Trophoblast cell (in vitro differentiated cells and primary cell): ENCODE measurements around the gene RERGL.

Experiments used
- DNase-seq, 2 donors: peaks; one replicate each; pipeline ENCODE4 v3.0.0-alpha.2; 2016
- H2AFZ ChIP-seq: 2 replicates; pipeline ENCODE4 v1.6.1; 2013; ENCODE audit warnings: low read length, moderate library complexity, mild to moderate bottlenecking; ENCODE audit not compliant: insufficient read depth, poor library complexity
- H2AK5ac ChIP-seq: 2 replicates; pipeline ENCODE4 v1.6.1; 2013; ENCODE audit warnings: mild to moderate bottlenecking, low read length
- H2BK120ac ChIP-seq: 2 replicates; pipeline ENCODE4 v1.6.1; 2013; ENCODE audit warnings: low read length, mild to moderate bottlenecking, moderate library complexity; ENCODE audit not compliant: insufficient read depth, poor library complexity
- H2BK12ac ChIP-seq: 2 replicates; pipeline ENCODE4 v1.6.1; 2013; ENCODE audit warnings: mild to moderate bottlenecking, low read length, moderate library complexity
- H2BK5ac ChIP-seq: 2 replicates; pipeline ENCODE4 v1.6.1; 2013; ENCODE audit warnings: low read length, low read depth, moderate library complexity, mild to moderate bottlenecking; ENCODE audit not compliant: poor library complexity
- H3K14ac ChIP-seq: 2 replicates; pipeline ENCODE4 v1.6.1; 2013; ENCODE audit warnings: mild to moderate bottlenecking, low read length
- H3K18ac ChIP-seq: 2 replicates; pipeline ENCODE4 v1.6.1; 2013; ENCODE audit warnings: mild to moderate bottlenecking, low read length
- H3K23ac ChIP-seq: 2 replicates; pipeline ENCODE4 v1.6.1; 2013; ENCODE audit warnings: low read length
- H3K27ac ChIP-seq: 2 replicates; pipeline ENCODE4 v1.5.1; 2013; ENCODE audit warnings: low read depth, mild to moderate bottlenecking, inconsistent platforms, low read length, moderate library complexity
- H3K27me3 ChIP-seq: 2 replicates; pipeline ENCODE4 v1.6.1; 2013; ENCODE audit warnings: inconsistent platforms, mild to moderate bottlenecking, low read length, moderate library complexity; ENCODE audit not compliant: insufficient read depth
- H3K36me3 ChIP-seq, 2 experiments: 1 replicate in 1 of 2; 2 replicates in 1 of 2; pipeline ENCODE4 v1.6.1; 2013; ENCODE audit warnings: low read length in 2 of 2, mild to moderate bottlenecking in 2 of 2, moderate library complexity in 1 of 2; ENCODE audit not compliant: insufficient read depth in 2 of 2, control insufficient read depth in 1 of 2
- H3K4ac ChIP-seq: 2 replicates; pipeline ENCODE4 v1.6.1; 2013; ENCODE audit warnings: low read depth, mild to moderate bottlenecking, low read length, moderate library complexity
- H3K4me1 ChIP-seq, 2 experiments: 1 replicate in 1 of 2; 2 replicates in 1 of 2; pipeline ENCODE4 v1.6.1; 2013; ENCODE audit warnings: low read length in 2 of 2, mild to moderate bottlenecking in 2 of 2, moderate library complexity in 1 of 2; ENCODE audit not compliant: insufficient read depth in 2 of 2, control insufficient read depth in 1 of 2
- H3K4me2 ChIP-seq: 2 replicates; pipeline ENCODE4 v1.6.1; 2013; ENCODE audit warnings: inconsistent platforms, mild to moderate bottlenecking, low read length, moderate library complexity
- H3K4me3 ChIP-seq: 2 replicates; pipeline ENCODE4 v1.5.1; 2013; ENCODE audit warnings: mild to moderate bottlenecking, low read depth, low read length, inconsistent platforms
- H3K79me1 ChIP-seq: one replicate; pipeline ENCODE4 v1.6.1; 2013; ENCODE audit warnings: low read length
- H3K79me2 ChIP-seq: 2 replicates; pipeline ENCODE4 v1.6.1; 2013; ENCODE audit warnings: low read length, mild to moderate bottlenecking; ENCODE audit not compliant: control insufficient read depth, insufficient read depth, poor library complexity
- H3K9ac ChIP-seq: 2 replicates; pipeline ENCODE4 v1.6.1; 2013; ENCODE audit warnings: mild to moderate bottlenecking, low read length
- H3K9me3 ChIP-seq: 2 replicates; pipeline ENCODE4 v1.6.1; 2013; ENCODE audit warnings: low read depth, mild to moderate bottlenecking, control low read depth, inconsistent platforms, low read length; ENCODE audit not compliant: insufficient read depth
- H4K12ac ChIP-seq: 2 replicates; pipeline ENCODE4 v1.6.1; 2013; ENCODE audit warnings: low read depth, mild to moderate bottlenecking, low read length, moderate library complexity
- H4K8ac ChIP-seq: 2 replicates; pipeline ENCODE4 v1.6.1; 2013; ENCODE audit warnings: low read depth, mild to moderate bottlenecking, low read length, moderate library complexity
- H4K91ac ChIP-seq: one replicate; pipeline ENCODE4 v1.6.1; 2013; ENCODE audit warnings: low read depth, mild to moderate bottlenecking, low read length, moderate library complexity
- WGBS: extraction: QIAGEN DNeasy Blood & Tissue Kit; methylation state at CpG from one replicate; pipeline ENCODE4 v1.1.7; 2013; ENCODE audit warnings: missing lambda C conversion rate; ENCODE audit not compliant: insufficient read length, insufficient coverage; ENCODE audit errors: extremely low coverage; 5-methylcytosine and 5-hydroxymethylcytosine counted together

RERGL gene

DNA sequence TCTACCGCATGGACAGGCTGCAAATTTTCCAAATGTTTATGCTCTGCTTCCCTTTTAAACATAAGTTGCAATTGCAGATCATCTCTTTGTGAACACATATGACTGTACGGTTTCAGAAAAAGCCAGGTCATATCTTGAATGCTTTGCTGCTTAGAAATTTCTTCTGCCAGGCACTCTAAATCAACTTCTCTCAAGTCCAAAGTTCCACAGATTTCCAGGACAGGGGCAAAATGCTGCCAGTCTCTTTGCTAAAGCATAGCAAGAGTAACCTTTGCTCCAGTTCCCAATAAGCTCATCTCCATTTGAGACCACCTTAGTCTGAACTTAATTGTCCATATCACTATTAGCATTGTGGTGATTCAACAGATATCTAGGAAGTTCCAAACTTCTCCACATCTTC lies 13.6 kb upstream of the RERGL start:
- no peak overlapping the region for H2BK120ac ChIP-seq
- H3K4me2 ChIP-seq: no peak overlapping the region
- no peak overlapping the region for H2AFZ ChIP-seq
- no peak overlapping the region for H3K23ac ChIP-seq
- H4K12ac ChIP-seq: no peak overlapping the region
- no peak overlapping the region for H4K91ac ChIP-seq
- no peaks in the 10 kb centered on the region for H3K27me3 ChIP-seq
- no peak overlapping the region for H2BK12ac ChIP-seq
- H3K4me3 ChIP-seq: no peak overlapping the region
- no peak overlapping the region for H4K8ac ChIP-seq
- H3K79me1 ChIP-seq: no peaks in the 10 kb centered on the region
- H3K9ac ChIP-seq: no peak overlapping the region
- H3K36me3 ChIP-seq: no peaks in the 10 kb centered on the region
- H2AK5ac ChIP-seq: no peak overlapping the region
- H3K27ac ChIP-seq: no peak overlapping the region
- H3K4me1 ChIP-seq: no peaks in the 10 kb centered on the region
- no CpG with 5 or more reads among the region's 2 CpGs for WGBS
- H3K9me3 ChIP-seq: peaks cover 3% of the 10 kb centered on the region
- no peak overlapping the region for H3K14ac ChIP-seq
- H3K4ac ChIP-seq: no peak overlapping the region
- DNase-seq: no peak
- H3K18ac ChIP-seq: no peak overlapping the region
- H2BK5ac ChIP-seq: no peak overlapping the region
- H3K79me2 ChIP-seq: no peaks in the 10 kb centered on the region

DNA sequence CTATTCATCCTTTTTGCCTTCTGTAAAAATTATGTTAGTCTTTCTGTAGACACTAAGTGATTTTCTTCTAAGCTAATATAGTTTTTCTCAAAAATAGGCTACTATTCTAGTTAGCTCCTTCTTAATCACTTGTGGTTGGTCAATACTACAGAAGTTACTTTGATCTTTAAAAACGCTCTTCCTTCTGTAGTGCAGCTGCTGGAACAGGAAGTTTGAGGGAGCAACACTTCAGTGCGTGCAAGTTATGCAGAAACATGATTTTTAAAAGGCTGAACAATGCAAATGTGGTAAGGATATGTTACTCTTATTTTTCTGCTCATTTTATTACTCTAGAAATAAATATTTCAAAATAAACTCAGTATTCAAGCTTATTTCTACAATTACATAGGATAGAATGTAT lies 11.1 kb upstream of the RERGL start:
- H3K4me1 ChIP-seq: no peaks in the 10 kb centered on the region
- H3K27ac ChIP-seq: no peak overlapping the region
- H2BK12ac ChIP-seq: no peak overlapping the region
- H3K4ac ChIP-seq: no peak overlapping the region
- H3K14ac ChIP-seq: no peak overlapping the region
- no peak overlapping the region for H4K12ac ChIP-seq
- H3K27me3 ChIP-seq: no peaks in the 10 kb centered on the region
- H2AK5ac ChIP-seq: no peak overlapping the region
- no peak overlapping the region for H4K8ac ChIP-seq
- no peak overlapping the region for H3K23ac ChIP-seq
- no peak for DNase-seq
- H4K91ac ChIP-seq: no peak overlapping the region
- H3K4me3 ChIP-seq: no peak overlapping the region
- H3K9ac ChIP-seq: no peak overlapping the region
- H3K36me3 ChIP-seq: no peaks in the 10 kb centered on the region
- H3K18ac ChIP-seq: no peak overlapping the region
- H3K79me2 ChIP-seq: no peaks in the 10 kb centered on the region
- no peak overlapping the region for H2BK5ac ChIP-seq
- WGBS: no CpG with 5 or more reads among the region's 2 CpGs
- H2BK120ac ChIP-seq: no peak overlapping the region
- H2AFZ ChIP-seq: no peak overlapping the region
- H3K4me2 ChIP-seq: no peak overlapping the region
- peaks cover 6% of the 10 kb centered on the region for H3K9me3 ChIP-seq
- no peaks in the 10 kb centered on the region for H3K79me1 ChIP-seq

DNA sequence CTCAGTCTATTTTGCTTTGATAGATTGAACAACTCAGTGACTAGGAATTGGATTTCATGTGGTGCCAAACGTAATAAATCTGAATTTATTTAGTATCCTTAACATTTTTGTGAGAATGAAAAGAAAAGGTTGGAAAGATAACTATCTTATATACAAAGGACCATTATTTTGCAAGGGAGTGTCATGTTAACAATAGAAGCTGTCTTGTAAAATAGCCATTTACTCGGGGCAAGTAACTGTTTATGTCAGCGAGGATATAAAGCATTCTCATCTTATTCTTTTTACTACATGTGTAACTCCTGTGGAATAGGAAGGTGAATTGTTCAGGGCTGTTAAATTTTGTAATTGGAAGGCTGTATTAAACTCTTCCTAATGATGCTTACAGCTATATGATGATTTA lies 5.9 kb downstream of the RERGL start:
- no peak overlapping the region for H3K14ac ChIP-seq
- H4K12ac ChIP-seq: no peak overlapping the region
- H3K9me3 ChIP-seq: no peaks in the 10 kb centered on the region
- H3K23ac ChIP-seq: no peak overlapping the region
- no peak overlapping the region for H3K9ac ChIP-seq
- no peak for DNase-seq
- H3K18ac ChIP-seq: no peak overlapping the region
- WGBS: no CpG with 5 or more reads among the region's 3 CpGs
- H3K27ac ChIP-seq: no peak overlapping the region
- no peaks in the 10 kb centered on the region for H3K79me1 ChIP-seq
- no peak overlapping the region for H2AFZ ChIP-seq
- H3K4me1 ChIP-seq: no peaks in the 10 kb centered on the region
- H3K27me3 ChIP-seq: no peaks in the 10 kb centered on the region
- H2AK5ac ChIP-seq: no peak overlapping the region
- no peak overlapping the region for H2BK12ac ChIP-seq
- H2BK120ac ChIP-seq: no peak overlapping the region
- no peak overlapping the region for H2BK5ac ChIP-seq
- no peak overlapping the region for H3K4me2 ChIP-seq
- H4K91ac ChIP-seq: no peak overlapping the region
- no peak overlapping the region for H4K8ac ChIP-seq
- H3K4me3 ChIP-seq: no peak overlapping the region
- no peaks in the 10 kb centered on the region for H3K79me2 ChIP-seq
- no peaks in the 10 kb centered on the region for H3K36me3 ChIP-seq
- no peak overlapping the region for H3K4ac ChIP-seq

DNA sequence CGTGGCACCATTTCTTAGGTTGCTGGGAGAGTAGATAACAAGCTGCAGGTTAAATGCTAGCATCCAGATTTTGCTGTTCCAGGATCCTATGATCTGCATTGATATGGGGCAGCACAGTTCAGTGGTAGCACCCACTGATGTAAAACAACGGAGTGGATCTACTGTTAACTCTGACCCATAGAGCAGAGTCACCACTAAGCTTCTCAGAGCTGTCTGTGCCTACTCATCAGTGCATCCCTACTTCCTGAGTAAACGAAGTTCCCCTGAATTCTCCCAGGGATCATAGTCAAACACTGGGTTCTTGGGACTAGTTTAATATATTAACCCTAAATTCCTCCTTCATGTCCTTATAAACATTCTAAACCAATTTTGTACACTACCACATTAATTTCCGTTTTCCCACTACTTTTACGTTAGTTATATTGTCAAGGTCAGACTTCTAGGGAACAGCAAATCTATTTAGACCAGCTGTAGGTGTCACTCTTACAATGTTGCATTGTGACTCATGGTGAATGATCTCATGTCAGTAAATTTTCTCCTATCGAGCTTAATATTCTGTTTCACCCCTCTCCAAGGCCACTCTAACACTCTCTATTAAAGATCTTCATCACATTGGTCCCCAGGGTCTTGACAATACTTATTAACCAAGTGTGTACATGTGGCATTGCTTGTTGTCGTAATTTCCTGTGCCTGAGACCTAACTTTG lies 10.3 kb downstream of the RERGL start:
- no peak overlapping the region for H3K18ac ChIP-seq
- no peak overlapping the region for H4K8ac ChIP-seq
- no peak overlapping the region for H2BK120ac ChIP-seq
- no peak overlapping the region for H3K14ac ChIP-seq
- H2BK5ac ChIP-seq: no peak overlapping the region
- no peak overlapping the region for H4K12ac ChIP-seq
- no peak overlapping the region for H4K91ac ChIP-seq
- no peaks in the 10 kb centered on the region for H3K36me3 ChIP-seq
- H2AFZ ChIP-seq: no peak overlapping the region
- no peaks in the 10 kb centered on the region for H3K9me3 ChIP-seq
- no peak overlapping the region for H2BK12ac ChIP-seq
- no peak overlapping the region for H3K4me3 ChIP-seq
- no peaks in the 10 kb centered on the region for H3K4me1 ChIP-seq
- no peak overlapping the region for H3K27ac ChIP-seq
- H3K79me1 ChIP-seq: no peaks in the 10 kb centered on the region
- H3K23ac ChIP-seq: no peak overlapping the region
- no peak overlapping the region for H3K4me2 ChIP-seq
- no peak overlapping the region for H2AK5ac ChIP-seq
- no peak overlapping the region for H3K4ac ChIP-seq
- H3K79me2 ChIP-seq: no peaks in the 10 kb centered on the region
- DNase-seq: no peak
- 100% methylated on average over 1 of the region's 7 CpGs for WGBS
- H3K27me3 ChIP-seq: no peaks in the 10 kb centered on the region
- no peak overlapping the region for H3K9ac ChIP-seq
